T-helper 2 cell (primary cell): ENCODE data around the gene ACIN1.
A peak's percentile ranks its signal among the peaks of the same experiment; 100 is the strongest.
"Not testable (repeated sequence)": the region's sequence is repeated elsewhere in the genome, so short reads cannot be mapped to it uniquely, and the experiment has no call there.

ENCODE experiments used
- DNase-seq, 5 experiments: peaks; one replicate each; pipeline versions ENCODE4 v3.0.0 to v3.0.0-alpha.2; 2012 to 2022

Gene ACIN1

DNA sequence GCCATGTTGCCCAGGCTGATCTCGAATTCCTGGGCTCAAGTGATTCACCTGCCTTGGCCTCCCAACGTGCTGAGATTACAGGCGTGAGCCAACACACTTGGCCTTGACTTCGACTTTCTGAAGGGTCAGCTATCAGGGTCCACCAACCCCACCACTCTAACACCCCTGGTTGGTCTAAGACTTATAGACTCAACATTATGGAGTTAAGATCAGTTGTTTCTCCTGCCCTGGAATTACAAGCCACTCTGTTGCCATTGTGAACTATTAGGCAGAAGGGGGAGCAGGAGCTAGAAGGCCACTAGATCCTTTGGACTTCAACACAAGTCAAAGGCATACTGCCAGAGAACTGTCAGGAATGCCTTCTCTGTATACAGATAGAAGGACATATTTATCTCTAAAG, 54.8 kb downstream of the ACIN1 start:
- no peak for DNase-seq

DNA sequence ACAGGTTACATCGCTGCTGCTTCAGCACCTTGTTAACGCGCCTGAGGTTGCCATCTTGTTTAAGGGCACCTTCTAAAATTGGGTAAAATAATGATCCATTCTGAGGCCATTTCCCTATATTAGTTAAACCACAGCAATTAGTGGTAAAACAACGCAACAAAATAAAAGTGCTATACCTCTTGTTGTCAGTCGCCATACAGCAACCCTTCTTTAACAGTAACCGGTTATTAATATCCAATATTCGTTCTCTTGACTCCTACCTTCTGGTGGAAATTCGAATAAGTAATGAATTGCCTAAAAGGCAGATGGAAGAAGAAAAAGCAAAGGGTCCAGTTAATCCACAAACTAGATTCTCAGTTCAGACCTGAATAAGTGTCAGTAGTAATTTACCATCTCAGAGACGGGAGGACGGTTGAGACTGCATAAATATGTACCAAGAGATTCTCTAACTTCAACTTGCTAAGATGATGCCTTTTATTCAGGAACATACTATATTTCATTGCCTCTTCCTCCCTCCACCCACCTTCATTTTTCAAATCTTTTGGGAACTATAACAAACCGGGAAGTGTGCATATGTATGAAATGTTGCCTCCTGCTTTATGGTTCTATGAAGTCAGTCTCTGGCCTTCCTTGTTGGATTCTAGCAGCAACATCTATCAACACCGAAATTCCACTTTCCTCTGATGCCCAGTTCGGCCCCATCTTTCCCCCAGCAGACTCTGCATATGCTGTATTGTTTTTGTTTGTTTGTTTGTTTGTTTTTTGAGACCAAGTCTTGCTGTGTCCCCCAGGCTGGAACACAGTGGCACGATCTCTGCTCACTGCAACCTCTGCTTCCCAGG, 59.4 kb downstream of the ACIN1 start:
- no peak for DNase-seq

DNA sequence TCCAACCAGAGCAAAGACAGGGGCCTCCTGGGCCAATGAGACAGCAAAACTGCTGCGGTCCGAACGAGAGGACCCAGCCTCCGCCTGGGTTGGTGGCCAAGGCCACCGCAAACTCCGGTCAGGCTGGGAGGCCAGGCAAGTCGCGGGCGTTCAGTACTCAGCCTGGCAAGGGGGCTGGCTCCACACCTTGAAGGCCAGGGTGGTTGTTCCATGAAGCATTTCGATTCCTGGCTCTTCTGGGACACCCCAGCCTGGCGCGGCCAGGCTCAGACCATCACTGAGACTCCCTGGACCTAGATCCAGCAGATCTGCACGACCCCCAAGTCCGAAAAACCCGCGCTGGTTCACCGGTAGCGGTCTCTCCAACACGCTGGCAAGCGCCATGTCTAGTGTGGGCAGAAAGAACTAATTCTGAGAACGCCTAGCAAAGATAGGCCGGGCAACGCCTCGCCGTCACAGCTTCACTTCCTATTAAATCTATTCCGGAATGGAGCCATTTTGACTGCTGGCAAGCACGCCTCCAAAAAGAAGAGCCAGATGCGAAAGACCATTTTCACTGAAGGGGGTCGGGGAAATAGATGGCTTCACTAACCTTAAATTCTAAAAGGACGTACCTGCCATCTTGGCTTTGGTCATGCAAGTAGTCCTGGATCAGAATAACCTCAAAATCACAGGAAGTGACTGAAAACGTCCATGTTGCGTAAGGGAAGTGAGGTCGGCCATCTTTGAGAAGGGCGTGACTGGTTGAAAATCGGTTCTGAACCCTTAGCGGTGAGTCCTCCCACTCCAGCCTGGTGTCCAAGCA, 60.2 kb downstream of the ACIN1 start, which contains the start of gene PSMB5:
PSMB5 (minus strand) TSS at position 403 of the 805 bp plus-strand sequence; CDS start at position 384, 19 bp downstream.
- DNase-seq = peak; percentile 58 to 98 (median 83)

- peak in 1 of 5 experiments; percentile 9 for DNase-seq
Observed at GRCh38 chr14:23033801-23034497, 61.0 kb downstream of the ACIN1 start.

- DNase-seq = peak in 1 of 5 experiments; percentile 40
Observed at GRCh38 chr14:23033251-23033727, 61.6 kb downstream of the ACIN1 start.

- DNase-seq = no peak
Observed at GRCh38 chr14:23030936-23031335, 64.0 kb downstream of the ACIN1 start.

GRCh38 chr14:23028799-23029198, 66.1 kb downstream of the ACIN1 start:
- DNase-seq = peak in 1 of 5 experiments; percentile 68

DNA sequence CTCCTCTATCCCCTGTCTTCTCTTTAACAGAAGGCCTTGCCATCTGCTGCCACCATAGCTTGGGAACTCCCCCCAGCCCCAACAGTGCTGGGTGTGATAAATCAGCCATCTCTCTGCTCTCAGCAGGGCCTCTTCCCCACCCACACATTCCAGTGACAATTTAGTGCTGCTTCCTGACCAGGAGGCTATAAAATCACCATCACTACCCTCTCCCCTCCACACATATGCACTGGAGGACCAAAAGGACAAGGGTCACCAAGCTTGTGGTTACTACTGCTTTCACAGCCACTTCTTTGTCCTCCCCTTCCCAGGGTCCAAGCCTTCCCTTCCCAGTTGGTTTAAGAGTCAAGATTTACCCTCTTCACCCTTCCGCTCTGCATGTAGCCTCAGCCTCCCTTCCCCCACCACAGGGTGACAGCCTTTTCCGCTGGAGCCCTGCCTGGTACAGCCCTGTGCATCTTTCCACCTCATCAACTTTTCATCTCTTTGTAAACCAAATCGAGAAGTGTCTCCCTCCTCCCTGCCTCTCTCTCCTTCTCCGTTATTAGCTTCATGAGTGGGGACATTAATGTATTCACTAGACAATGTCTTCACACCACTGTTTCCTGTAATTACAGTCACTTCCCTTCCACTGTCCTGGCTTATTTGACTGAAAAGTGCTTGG, 69.7 kb downstream of the ACIN1 start:
- DNase-seq = no peak

DNA sequence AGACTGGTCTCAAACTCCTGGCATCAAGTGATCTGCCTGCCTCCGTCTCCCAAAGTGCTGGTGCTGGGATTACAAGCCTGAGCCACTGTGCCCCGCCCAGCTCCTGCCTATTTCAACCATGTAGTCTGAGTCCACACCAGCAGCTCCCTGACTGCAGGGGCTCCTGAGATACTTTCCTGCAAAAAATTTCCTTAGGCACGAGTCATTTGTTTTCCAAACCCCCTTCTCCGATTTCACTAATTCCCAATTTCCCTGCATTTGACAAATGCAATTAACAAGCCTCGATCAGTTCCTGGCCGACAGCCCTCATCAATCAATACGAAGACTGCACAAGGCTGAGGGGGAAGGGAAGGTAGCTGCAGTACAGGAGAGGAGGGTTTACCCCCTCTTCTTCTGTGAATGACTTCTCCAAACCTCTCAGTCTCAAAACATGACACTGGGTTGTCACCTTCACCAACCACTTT, 70.3 kb downstream of the ACIN1 start:
- DNase-seq = no peak

- DNase-seq = no peak
Observed at GRCh38 chr14:23023795-23024152, 71.2 kb downstream of the ACIN1 start.

GRCh38 chr14:23023022-23023794, 71.7 kb downstream of the ACIN1 start:
- no peak for DNase-seq

DNA sequence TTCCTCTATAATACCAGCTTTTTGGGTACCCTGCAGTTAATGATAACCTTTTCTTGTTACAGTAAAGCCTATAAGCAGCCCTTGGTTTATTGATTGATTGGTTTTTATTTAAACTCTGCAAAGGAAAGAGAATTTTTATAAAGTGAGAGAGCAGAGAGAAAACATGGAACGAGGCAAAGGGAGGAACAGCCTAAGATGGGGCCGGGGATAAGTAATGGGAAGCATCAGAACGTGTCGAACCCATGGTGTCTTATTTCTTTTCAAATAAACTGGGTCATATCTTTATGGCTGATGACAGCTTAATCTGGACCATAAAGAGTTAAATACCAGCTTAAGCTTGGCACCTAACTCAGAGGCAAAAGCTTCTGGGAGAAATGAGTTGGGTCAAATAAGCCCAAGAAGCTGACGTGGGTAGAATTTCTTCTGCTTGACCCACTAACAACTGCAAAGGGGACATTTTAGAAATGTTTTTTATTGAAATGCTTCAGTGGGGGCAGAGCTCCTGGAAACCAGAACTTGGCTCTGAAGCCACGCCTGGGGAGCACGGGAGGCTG, 73.0 kb downstream of the ACIN1 start:
- DNase-seq = no peak

DNA sequence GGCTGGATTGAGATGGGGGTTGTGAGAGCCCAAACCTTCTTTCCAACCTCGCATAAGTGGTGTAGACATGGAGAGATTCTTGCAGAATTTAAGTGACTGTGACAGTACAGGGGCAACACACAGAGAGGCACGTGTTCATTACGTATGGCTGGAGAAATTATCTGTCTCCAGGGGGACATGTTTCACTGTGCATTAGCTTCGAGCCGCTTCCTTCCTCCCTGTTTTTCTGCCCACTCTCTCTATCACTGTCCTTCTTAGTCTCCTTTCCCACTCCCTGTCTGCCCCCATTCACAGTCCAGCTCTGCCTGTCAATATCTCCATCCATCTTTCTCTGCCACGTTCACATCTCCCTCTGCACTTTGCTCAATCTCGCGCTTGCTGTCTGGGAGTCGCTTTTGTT, 73.5 kb downstream of the ACIN1 start:
- no peak for DNase-seq

DNA sequence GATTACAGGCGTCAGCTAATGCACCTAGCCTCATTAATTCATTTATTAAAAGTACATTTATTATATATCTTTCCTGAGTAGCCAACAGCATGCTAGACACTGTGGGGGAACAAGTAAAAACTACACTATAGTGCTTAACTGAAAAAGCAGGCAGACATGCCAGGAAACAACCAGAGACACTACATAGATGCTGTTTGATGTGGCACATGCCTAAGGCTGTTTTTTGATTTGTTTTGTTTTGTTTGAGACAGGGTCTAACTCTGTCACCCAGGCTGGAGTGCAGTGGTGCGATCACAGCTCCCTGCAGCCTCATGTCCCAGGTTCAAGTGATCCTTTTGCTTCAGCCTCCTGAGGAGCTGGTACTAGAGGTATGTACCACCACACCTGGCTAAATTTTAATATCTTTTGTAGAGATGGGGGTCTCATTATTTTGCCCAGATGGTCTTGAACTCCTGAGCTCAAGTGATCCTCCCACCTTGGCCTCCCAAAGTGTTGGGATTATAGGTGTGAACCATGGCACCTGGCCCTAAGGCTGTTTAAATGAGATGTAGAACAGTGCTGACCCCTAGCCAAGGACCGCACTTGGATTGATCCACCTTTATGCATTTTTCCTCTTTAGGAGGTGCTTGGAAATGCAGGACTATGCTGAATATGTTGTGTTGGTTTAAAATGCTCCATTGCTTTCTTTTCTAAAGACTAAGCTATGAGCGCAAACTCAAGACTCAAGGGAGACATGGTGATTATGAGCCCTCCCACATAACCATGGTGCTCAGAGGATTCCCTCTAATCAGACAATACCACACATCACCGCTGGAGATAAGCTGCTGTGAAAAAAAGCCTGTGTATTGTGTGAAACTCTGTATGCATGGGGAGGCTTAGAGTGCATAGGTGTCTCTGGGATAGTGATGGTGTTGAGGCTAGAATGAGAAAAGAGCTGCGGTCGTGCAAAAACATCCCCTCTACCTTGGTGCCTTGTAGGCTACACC, 74.5 kb downstream of the ACIN1 start:
- peak in 1 of 5 experiments; percentile 9 for DNase-seq

DNA sequence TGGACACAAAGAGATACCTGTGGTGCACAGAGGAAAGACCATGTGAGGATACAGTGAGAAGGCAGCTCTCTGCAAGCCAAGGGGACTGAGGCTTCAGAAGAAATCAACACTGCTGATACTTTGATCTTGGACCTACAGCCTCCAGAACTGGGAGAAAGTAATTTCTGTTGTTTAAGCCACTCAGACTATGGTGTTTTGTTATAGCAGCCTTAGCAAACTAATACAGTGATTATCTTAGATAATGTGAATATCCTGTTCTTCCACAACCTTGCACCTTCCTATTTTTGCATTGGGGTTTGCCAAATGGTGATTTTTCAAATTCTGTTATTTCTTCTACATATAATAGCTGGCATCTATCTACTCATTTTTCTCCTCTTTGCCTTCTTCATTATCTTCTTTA, 76.8 kb downstream of the ACIN1 start:
- DNase-seq = no peak

DNA sequence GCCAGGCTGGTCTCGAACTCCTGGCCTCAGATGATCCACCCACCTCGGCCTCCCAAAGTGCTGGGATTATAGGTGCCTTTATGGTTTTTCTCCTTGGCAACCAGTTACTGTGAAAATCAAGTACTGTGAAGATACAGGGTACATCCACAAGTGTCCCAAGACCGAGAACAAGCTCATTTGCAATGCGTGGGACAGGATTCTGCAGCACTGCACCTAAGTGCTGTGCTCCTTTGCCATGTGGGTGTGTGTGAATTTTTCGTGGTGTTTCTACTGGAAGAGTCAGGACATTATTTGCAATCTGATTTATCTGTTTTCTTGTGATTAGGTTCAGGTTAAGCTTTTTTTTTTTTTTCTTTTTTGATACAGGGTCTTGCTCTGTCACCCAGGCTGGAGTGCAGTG, 77.8 kb downstream of the ACIN1 start:
- no peak for DNase-seq

DNA sequence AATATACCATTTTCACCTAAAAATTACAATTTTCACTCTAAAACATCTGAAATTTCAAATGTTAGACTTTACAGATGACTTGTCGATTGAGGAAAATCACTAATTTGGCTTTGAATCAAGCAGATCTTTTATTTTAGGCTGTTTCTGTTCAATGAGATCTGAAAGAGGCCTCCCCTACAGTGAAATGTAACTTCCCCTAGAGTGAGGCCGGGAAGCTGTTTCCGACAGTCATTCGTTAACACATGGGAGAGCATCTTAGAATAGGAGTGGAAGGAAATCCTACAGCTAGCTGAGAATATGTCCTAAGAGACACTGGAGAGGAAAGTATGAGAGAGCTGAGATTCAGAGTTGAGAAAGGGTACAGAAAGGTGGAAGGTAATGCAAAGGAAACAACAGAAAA, 79.3 kb downstream of the ACIN1 start:
- no peak for DNase-seq

GRCh38 chr14:23013749-23014054, 81.2 kb downstream of the ACIN1 start:
- DNase-seq = not testable (repeated sequence)

GRCh38 chr14:23013054-23013748, 81.7 kb downstream of the ACIN1 start:
- DNase-seq = no peak
